IMR-90 (cell line): ENCODE results near the gene ZNF746. TPM values are rescaled to one million over a fixed set of nuclear protein-coding genes. Genes with fewer than 3 reads are reported as not detected.

Source experiments
- ATAC-seq: fragments of 200-7000 bp; cut with Tn5 transposase; 2 replicates; pipeline ENCODE4 v1.9.1; 2020; ENCODE audit warnings: low read depth, mild to moderate bottlenecking, moderate library complexity
- BruUV-seq: library from RNA; stranded (reverse); fragments of 400-500 nt; replicated peaks from 2 replicates; lab custom pipeline; 2021; lab: Mats Ljungman, UMichigan
- CTCF ChIA-PET: fragments of 300-600 bp; formaldehyde crosslinking; extraction: SDS; loops from one replicate; lab custom pipeline; 2021; ENCODE audit warnings: antibody characterized with exemption; lab: Yijun Ruan, JAX
- POLR2A ChIA-PET: fragments of 300-600 bp; sonication (Branson Sonifier 250); formaldehyde crosslinking; loops from one replicate; lab custom pipeline; 2022; ENCODE audit warnings: antibody characterized with exemption; ENCODE audit not compliant: unreplicated experiment; lab: Charles Lee
- DNase-seq: peaks from one replicate; pipeline ENCODE4 v3.0.0; 2013
- H2AFZ ChIP-seq: replicated peaks from 2 replicates; pipeline ENCODE3; 2013; ENCODE audit warnings: low read length, mild to moderate bottlenecking; ENCODE audit not compliant: poor library complexity
- H2AK5ac ChIP-seq: 2 replicates; pipeline ENCODE4 v1.6.1; 2013; ENCODE audit warnings: low read depth, low read length, inconsistent platforms
- H2AK9ac ChIP-seq: replicated peaks from 2 replicates; pipeline ENCODE3; 2013; ENCODE audit warnings: mild to moderate bottlenecking, low read depth, low read length, moderate library complexity; ENCODE audit not compliant: poor library complexity
- H2BK120ac ChIP-seq: 2 replicates; pipeline ENCODE4 v1.6.1; 2013; ENCODE audit warnings: low read depth, low read length, inconsistent platforms
- H2BK15ac ChIP-seq: 3 replicates; pipeline ENCODE4 v1.6.1; 2013; ENCODE audit warnings: low read depth, low read length, inconsistent platforms
- H2BK20ac ChIP-seq: 2 replicates; pipeline ENCODE4 v1.6.1; 2013; ENCODE audit warnings: low read depth, mild to moderate bottlenecking, inconsistent platforms, low read length, moderate library complexity
- H2BK5ac ChIP-seq: 2 replicates; pipeline ENCODE4 v1.6.1; 2013; ENCODE audit warnings: mild to moderate bottlenecking, low read depth, low read length, inconsistent platforms; ENCODE audit not compliant: poor library complexity, severe bottlenecking
- H3K14ac ChIP-seq: replicated peaks from 2 replicates; pipeline ENCODE4 v1.6.1; 2013; ENCODE audit warnings: low read depth, low read length, inconsistent platforms
- H3K18ac ChIP-seq: 2 replicates; pipeline ENCODE4 v1.6.1; 2013; ENCODE audit warnings: low read depth, low read length, control low read depth
- H3K23ac ChIP-seq: 2 replicates; pipeline ENCODE4 v1.6.1; 2013; ENCODE audit warnings: low read depth, low read length, inconsistent platforms
- H3K27ac ChIP-seq: 2 replicates; pipeline ENCODE4 v1.5.1; 2013; ENCODE audit warnings: mild to moderate bottlenecking, control low read depth, low read length; ENCODE audit not compliant: insufficient read depth
- H3K27me3 ChIP-seq: 2 replicates; pipeline ENCODE4 v1.6.1; 2013; ENCODE audit warnings: low read length; ENCODE audit not compliant: control insufficient read depth, insufficient read depth
- H3K36me3 ChIP-seq: 2 replicates; pipeline ENCODE4 v1.6.1; 2013; ENCODE audit warnings: low read length, mixed read lengths; ENCODE audit not compliant: control insufficient read depth, insufficient read depth
- H3K4ac ChIP-seq: 2 replicates; pipeline ENCODE4 v1.6.1; 2013; ENCODE audit warnings: low read depth, low read length, inconsistent platforms
- H3K4me1 ChIP-seq: 2 replicates; pipeline ENCODE4 v1.6.1; 2013; ENCODE audit warnings: low read length, mixed read lengths; ENCODE audit not compliant: control insufficient read depth, insufficient read depth
- H3K4me2 ChIP-seq: 2 replicates; pipeline ENCODE4 v1.6.1; 2013; ENCODE audit warnings: low read depth, mild to moderate bottlenecking, control low read depth, low read length, moderate library complexity
- H3K4me3 ChIP-seq: 2 replicates; pipeline ENCODE4 v1.5.1; 2013; ENCODE audit warnings: low read depth, mild to moderate bottlenecking, control low read depth, low read length, moderate library complexity; ENCODE audit not compliant: insufficient read depth
- H3K56ac ChIP-seq: 2 replicates; pipeline ENCODE4 v1.6.1; 2013; ENCODE audit warnings: low read length, inconsistent platforms; ENCODE audit not compliant: insufficient read depth; ENCODE audit errors: extremely low read depth
- H3K79me1 ChIP-seq, 2 experiments: 2 replicates each; pipeline ENCODE4 v1.6.1; 2013; ENCODE audit warnings: low read length in 2 of 2, inconsistent platforms in 1 of 2, low read depth in 1 of 2
- H3K9ac ChIP-seq: 2 replicates; pipeline ENCODE4 v1.6.1; 2013; ENCODE audit warnings: low read depth, low read length, control low read depth
- H3K9me1 ChIP-seq: 2 replicates; pipeline ENCODE4 v1.6.1; 2013; ENCODE audit warnings: low read length, inconsistent platforms; ENCODE audit not compliant: insufficient read depth
- H3K9me3 ChIP-seq: 2 replicates; pipeline ENCODE4 v1.6.1; 2013; ENCODE audit warnings: low read length; ENCODE audit not compliant: control insufficient read depth, insufficient read depth
- H4K20me1 ChIP-seq: 2 replicates; pipeline ENCODE4 v1.6.1; 2013; ENCODE audit warnings: low read length, inconsistent platforms; ENCODE audit not compliant: insufficient read depth
- H4K5ac ChIP-seq: 2 replicates; pipeline ENCODE4 v1.6.1; 2013; ENCODE audit warnings: mild to moderate bottlenecking, low read depth, low read length, control low read depth
- H4K8ac ChIP-seq, 2 experiments: 2 replicates each; pipeline ENCODE4 v1.6.1; 2013; ENCODE audit warnings: low read depth in 2 of 2, low read length in 2 of 2, control low read depth in 1 of 2, inconsistent platforms in 1 of 2
- H4K91ac ChIP-seq: 2 replicates; pipeline ENCODE4 v1.6.1; 2013; ENCODE audit warnings: low read depth, low read length, inconsistent platforms; ENCODE audit not compliant: insufficient read depth
- BHLHE40 ChIP-seq: fragments of 150-350 bp; IDR thresholded peaks from 2 replicates; pipeline ENCODE4 v1.6.1; 2016; ENCODE audit warnings: mild to moderate bottlenecking, low read depth, low read length
- CEBPB ChIP-seq: IDR thresholded peaks from 2 replicates; pipeline ENCODE4 v1.6.1; 2012; ENCODE audit warnings: low read depth, low read length, improper control_type of control experiment
- CHD1 ChIP-seq: IDR thresholded peaks from 2 replicates; pipeline ENCODE4 v1.6.1; 2012; ENCODE audit warnings: low read depth, low read length, improper control_type of control experiment
- CTCF ChIP-seq: conservative IDR thresholded peaks from 2 replicates; pipeline ENCODE4 v1.5.1; 2012; ENCODE audit warnings: mild to moderate bottlenecking, low read depth, low read length, improper control_type of control experiment
- ELK1 ChIP-seq: fragments of 150-350 bp; IDR thresholded peaks from 2 replicates; pipeline ENCODE4 v1.6.1; 2016; ENCODE audit warnings: low read depth, mild to moderate bottlenecking, low read length, moderate library complexity, borderline replicate concordance
- FOS ChIP-seq: fragments of 150-350 bp; IDR thresholded peaks from 2 replicates; pipeline ENCODE4 v1.6.1; 2016; ENCODE audit warnings: low read depth, low read length
- MAFK ChIP-seq: IDR thresholded peaks from 2 replicates; pipeline ENCODE4 v1.6.1; 2012; ENCODE audit warnings: low read depth, low read length, improper control_type of control experiment
- MAZ ChIP-seq: IDR thresholded peaks from 2 replicates; pipeline ENCODE4 v1.6.1; 2012; ENCODE audit warnings: low read depth, mild to moderate bottlenecking, low read length, improper control_type of control experiment, moderate library complexity, borderline replicate concordance
- MXI1 ChIP-seq: IDR thresholded peaks from 2 replicates; pipeline ENCODE4 v1.6.1; 2012; ENCODE audit warnings: low read depth, mild to moderate bottlenecking, low read length, moderate library complexity, borderline replicate concordance
- NFE2L2 ChIP-seq: fragments of 150-350 bp; IDR thresholded peaks from 2 replicates; pipeline ENCODE4 v1.6.1; 2016; ENCODE audit warnings: low read depth, mild to moderate bottlenecking, low read length
- POLR2A ChIP-seq: IDR thresholded peaks from 2 replicates; pipeline ENCODE4 v1.6.1; 2012; ENCODE audit warnings: mild to moderate bottlenecking, low read depth, low read length
- RAD21 ChIP-seq: IDR thresholded peaks from 2 replicates; pipeline ENCODE4 v1.6.1; 2012; ENCODE audit warnings: low read length, improper control_type of control experiment
- RCOR1 ChIP-seq: IDR thresholded peaks from 2 replicates; pipeline ENCODE4 v1.6.1; 2012; ENCODE audit warnings: mild to moderate bottlenecking, low read length, improper control_type of control experiment; ENCODE audit not compliant: insufficient replicate concordance
- RFX5 ChIP-seq: IDR thresholded peaks from 2 replicates; pipeline ENCODE4 v1.8.0; 2012; ENCODE audit warnings: low read depth, mild to moderate bottlenecking, low read length, moderate library complexity
- SMC3 ChIP-seq: fragments of 150-350 bp; IDR thresholded peaks from 2 replicates; pipeline ENCODE4 v1.6.1; 2016; ENCODE audit warnings: low read depth, mild to moderate bottlenecking, antibody characterized with exemption, low read length, moderate library complexity
- USF2 ChIP-seq: fragments of 150-350 bp; IDR thresholded peaks from 2 replicates; pipeline ENCODE4 v1.6.1; 2017; ENCODE audit warnings: mild to moderate bottlenecking, antibody characterized with exemption, low read length, low read depth
- WGBS, 2 experiments: methylation state at CpG; one replicate each; pipeline versions ENCODE4 v1.1.5 to v1.1.7; 2013; ENCODE audit warnings: missing lambda C conversion rate in 2 of 2; ENCODE audit not compliant: insufficient read length in 1 of 2; ENCODE audit errors: extremely low coverage in 2 of 2; 5-methylcytosine and 5-hydroxymethylcytosine counted together
- dilution Hi-C: fragments of 300-500 bp; cut with HindIII; formaldehyde crosslinking; loops from one replicate; pipeline ENCODE4 v1.14.3; 2018; ENCODE audit warnings: low sequenced_read_pairs; ENCODE audit not compliant: unreplicated experiment
- in situ Hi-C: fragments of 300-500 bp; cut with MboI; formaldehyde crosslinking; loops from 3 replicates; pipeline ENCODE4 v1.14.3; 2019; ENCODE audit warnings: low sequenced_read_pairs, inconsistent platforms, mixed read lengths
- intact Hi-C: fragments of 100-400 bp; cut with micrococcal nuclease; formaldehyde crosslinking; loops from 2 replicates; pipeline ENCODE4 v1.10.0; 2022
- polyA plus RNA-seq, 3 experiments: library from polyadenylated mRNA; depleted of rRNA; stranded (reverse); fragments of >200 nt; gene quantifications; 2 replicates each; pipeline ENCODE4 v1.2.3, GENCODE V29; 2012; ENCODE audit warnings: low replicate concordance in 1 of 3
- total RNA-seq: library from RNA; depleted of rRNA; stranded (reverse); fragments of >200 nt; gene quantifications from 2 replicates; pipeline ENCODE4 v1.2.3, GENCODE V29; 2012

ZNF746 gene
- total and polyA plus RNA-seq, 2 of the 4 experiments (the other 2 are of a cell fraction): 6.6 to 8.4 TPM

GRCh38 chr7:149467321-149467859 lies 30.2 kb downstream of the ZNF746 start:
- H3K27ac ChIP-seq: no peak overlapping the region
- no peak overlapping the region for H3K18ac ChIP-seq
- H2AK9ac ChIP-seq: no peak overlapping the region
- no peak overlapping the region for H2AK5ac ChIP-seq
- in situ Hi-C loops (no loop called here), intact Hi-C loops (loop anchor here (10.0 kb wide), 1 partner anchor 157 kb away; no protein-coding TSS in a partner anchor), dilution Hi-C loops (no loop called here)
- H3K9me1 ChIP-seq: no peaks in the 10 kb centered on the region; the same call in 1 of the 2 replicates
- no peaks in the 10 kb centered on the region for H3K4me1 ChIP-seq
- no peak overlapping the region for H3K4me2 ChIP-seq
- no TSS peak for BruUV-seq
- H3K4me3 ChIP-seq: no peak overlapping the region
- H3K4ac ChIP-seq: no peak overlapping the region
- H3K27me3 ChIP-seq: no peaks in the 10 kb centered on the region
- ChIA-PET POLR2A (no interaction called here), CTCF (interaction anchor here (1.3 kb wide), 1 partner anchor 13 kb away, joined by 3 read pairs; no protein-coding TSS in a partner anchor)
- no peak overlapping the region for H4K8ac ChIP-seq
- no peak overlapping the region for H3K23ac ChIP-seq
- WGBS, 2 experiments: no CpG with 5 or more reads among the region's 1 CpG
- H3K9ac ChIP-seq: no peak overlapping the region
- H2BK15ac ChIP-seq: no peak overlapping the region
- H2AFZ ChIP-seq: no peak overlapping the region
- no peak overlapping the region for H4K91ac ChIP-seq
- peaks cover 2% of the 10 kb centered on the region; the same call in 1 of the 2 replicates for H3K9me3 ChIP-seq
- H3K14ac ChIP-seq: no peak overlapping the region
- DNase-seq (no peak), ATAC-seq (no peak)
- TF ChIP-seq USF2: no peak
- TF ChIP-seq SMC3: no peak
- TF ChIP-seq CEBPB: no peak
- no peak for TF ChIP-seq POLR2A
- no peak for TF ChIP-seq BHLHE40
- TF ChIP-seq FOS: no peak
- TF ChIP-seq MXI1: no peak
- TF ChIP-seq ELK1: no peak
- no peak for TF ChIP-seq CHD1
- TF ChIP-seq MAZ: no peak
- no peak for TF ChIP-seq NFE2L2
- TF ChIP-seq MAFK: no peak
- TF ChIP-seq RAD21: no peak
- TF ChIP-seq RCOR1: no peak
- no peak for TF ChIP-seq RFX5
- TF ChIP-seq CTCF: no peak
- H3K56ac ChIP-seq: no peak overlapping the region
- H2BK120ac ChIP-seq: no peak overlapping the region
- no peak overlapping the region for H4K5ac ChIP-seq
- H3K36me3 ChIP-seq: peaks cover 8% of the 10 kb centered on the region; the same call in 1 of the 2 replicates
- no peaks in the 10 kb centered on the region for H3K79me1 ChIP-seq
- no peaks in the 10 kb centered on the region for H4K20me1 ChIP-seq
- no peak overlapping the region for H2BK20ac ChIP-seq
- no peak overlapping the region for H2BK5ac ChIP-seq
